ENCODE measurements around the gene SPATA20. TPM values are rescaled to one million over a fixed set of nuclear protein-coding genes. Genes with fewer than 3 reads are reported as not detected.

The SPATA20 gene
- polyA plus RNA-seq (48.1 and 53.5 TPM in 2 replicates), polyA minus RNA-seq (21.6 and 24.1 TPM in 2 replicates)

DNA sequence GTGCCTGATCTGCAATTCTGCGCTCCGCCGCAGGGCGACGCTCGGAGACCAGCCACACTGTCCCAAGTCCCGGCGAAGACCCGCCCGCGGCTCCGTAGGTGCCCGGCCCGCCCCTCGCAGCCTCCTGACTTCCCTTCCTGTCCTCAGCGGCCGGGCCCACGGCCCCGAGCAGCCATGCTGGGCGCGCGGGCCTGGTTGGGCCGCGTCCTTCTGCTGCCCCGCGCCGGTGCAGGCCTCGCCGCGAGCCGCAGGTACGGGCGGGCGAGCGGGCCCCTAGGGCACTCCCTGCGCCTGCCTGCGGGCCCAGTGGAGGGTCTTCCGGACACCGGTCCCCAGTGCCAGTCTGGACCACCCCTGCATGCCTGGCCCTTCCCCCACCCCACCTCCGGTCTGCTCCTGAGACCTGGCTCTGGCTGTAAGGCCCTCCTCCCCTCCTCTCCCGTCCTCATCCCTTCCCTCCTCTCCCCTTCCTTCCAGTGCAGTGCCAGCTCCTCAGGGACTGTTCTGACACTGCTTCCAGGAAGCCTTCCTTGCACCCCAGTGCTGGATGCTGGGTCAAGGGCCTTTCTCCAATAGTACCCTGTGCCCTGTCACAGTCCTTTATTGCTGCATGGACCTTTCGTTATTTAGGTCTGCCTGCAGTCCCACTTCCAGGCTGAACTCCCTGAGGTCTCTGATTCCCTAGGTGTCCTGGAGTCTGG, at the start of gene SPATA20:
SPATA20 (plus strand) TSS at position 140 of the 701 bp plus-strand sequence; CDS start at position 175, 35 bp downstream.
- H3K9ac ChIP-seq (ENCODE audit: low read length): peak within 1 kb of the TSS; percentile 63
- peak within 1 kb of the TSS; percentile 14 for H3K4me2 ChIP-seq (ENCODE audit: low read length)
- no peaks in the 10 kb centered on the region for H3F3A ChIP-seq (ENCODE audit: insufficient read depth, low read length, poor library complexity, severe bottlenecking)
- no peaks in the 10 kb centered on the region for H3K9me2 ChIP-seq (ENCODE audit: insufficient read depth, low read length)
- no peak within 1 kb of the TSS for H3K27ac ChIP-seq (ENCODE audit: low read length)
- no peaks in the 10 kb centered on the region for H3K27me3 ChIP-seq (ENCODE audit: insufficient read depth, low read depth, low read length)
- peak within 1 kb of the TSS; percentile 61 for H3K4me3 ChIP-seq (ENCODE audit: low read length)
- no peaks in the 10 kb centered on the region for H3K9me3 ChIP-seq (ENCODE audit: low read length)
- peak within 1 kb of the TSS; percentile 13 for H2AFZ ChIP-seq (ENCODE audit: low read depth, low read length)
- TF ChIP-seq TAF1 (IDR thresholded peaks at IDR 0.05; ENCODE audit: low read depth) (no peak), EP300 (conservative IDR thresholded peaks at IDR 0.05; ENCODE audit: poor library complexity, severe bottlenecking) (peak; percentile 51), MXI1 (conservative IDR thresholded peaks at IDR 0.05; ENCODE audit: poor library complexity, severe bottlenecking) (peak; percentile 55), POLR2AphosphoS5 (IDR thresholded peaks at IDR 0.05) (peak; percentile 30), EZH2 (IDR thresholded peaks at IDR 0.05; ENCODE audit: borderline replicate concordance, insufficient read depth, low read length, poor library complexity, severe bottlenecking) (no peak), SMC3 (conservative IDR thresholded peaks at IDR 0.05; ENCODE audit: poor library complexity) (peak; percentile 99), RAD21 (conservative IDR thresholded peaks at IDR 0.05) (peak; percentile 100)
- TF ChIP-seq, protein P1, sequence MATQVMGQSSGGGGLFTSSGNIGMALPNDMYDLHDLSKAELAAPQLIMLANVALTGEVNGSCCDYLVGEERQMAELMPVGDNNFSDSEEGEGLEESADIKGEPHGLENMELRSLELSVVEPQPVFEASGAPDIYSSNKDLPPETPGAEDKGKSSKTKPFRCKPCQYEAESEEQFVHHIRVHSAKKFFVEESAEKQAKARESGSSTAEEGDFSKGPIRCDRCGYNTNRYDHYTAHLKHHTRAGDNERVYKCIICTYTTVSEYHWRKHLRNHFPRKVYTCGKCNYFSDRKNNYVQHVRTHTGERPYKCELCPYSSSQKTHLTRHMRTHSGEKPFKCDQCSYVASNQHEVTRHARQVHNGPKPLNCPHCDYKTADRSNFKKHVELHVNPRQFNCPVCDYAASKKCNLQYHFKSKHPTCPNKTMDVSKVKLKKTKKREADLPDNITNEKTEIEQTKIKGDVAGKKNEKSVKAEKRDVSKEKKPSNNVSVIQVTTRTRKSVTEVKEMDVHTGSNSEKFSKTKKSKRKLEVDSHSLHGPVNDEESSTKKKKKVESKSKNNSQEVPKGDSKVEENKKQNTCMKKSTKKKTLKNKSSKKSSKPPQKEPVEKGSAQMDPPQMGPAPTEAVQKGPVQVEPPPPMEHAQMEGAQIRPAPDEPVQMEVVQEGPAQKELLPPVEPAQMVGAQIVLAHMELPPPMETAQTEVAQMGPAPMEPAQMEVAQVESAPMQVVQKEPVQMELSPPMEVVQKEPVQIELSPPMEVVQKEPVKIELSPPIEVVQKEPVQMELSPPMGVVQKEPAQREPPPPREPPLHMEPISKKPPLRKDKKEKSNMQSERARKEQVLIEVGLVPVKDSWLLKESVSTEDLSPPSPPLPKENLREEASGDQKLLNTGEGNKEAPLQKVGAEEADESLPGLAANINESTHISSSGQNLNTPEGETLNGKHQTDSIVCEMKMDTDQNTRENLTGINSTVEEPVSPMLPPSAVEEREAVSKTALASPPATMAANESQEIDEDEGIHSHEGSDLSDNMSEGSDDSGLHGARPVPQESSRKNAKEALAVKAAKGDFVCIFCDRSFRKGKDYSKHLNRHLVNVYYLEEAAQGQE (IDR thresholded peaks at IDR 0.05; ENCODE audit: borderline replicate concordance): no peak
- TF ChIP-seq, protein P2, sequence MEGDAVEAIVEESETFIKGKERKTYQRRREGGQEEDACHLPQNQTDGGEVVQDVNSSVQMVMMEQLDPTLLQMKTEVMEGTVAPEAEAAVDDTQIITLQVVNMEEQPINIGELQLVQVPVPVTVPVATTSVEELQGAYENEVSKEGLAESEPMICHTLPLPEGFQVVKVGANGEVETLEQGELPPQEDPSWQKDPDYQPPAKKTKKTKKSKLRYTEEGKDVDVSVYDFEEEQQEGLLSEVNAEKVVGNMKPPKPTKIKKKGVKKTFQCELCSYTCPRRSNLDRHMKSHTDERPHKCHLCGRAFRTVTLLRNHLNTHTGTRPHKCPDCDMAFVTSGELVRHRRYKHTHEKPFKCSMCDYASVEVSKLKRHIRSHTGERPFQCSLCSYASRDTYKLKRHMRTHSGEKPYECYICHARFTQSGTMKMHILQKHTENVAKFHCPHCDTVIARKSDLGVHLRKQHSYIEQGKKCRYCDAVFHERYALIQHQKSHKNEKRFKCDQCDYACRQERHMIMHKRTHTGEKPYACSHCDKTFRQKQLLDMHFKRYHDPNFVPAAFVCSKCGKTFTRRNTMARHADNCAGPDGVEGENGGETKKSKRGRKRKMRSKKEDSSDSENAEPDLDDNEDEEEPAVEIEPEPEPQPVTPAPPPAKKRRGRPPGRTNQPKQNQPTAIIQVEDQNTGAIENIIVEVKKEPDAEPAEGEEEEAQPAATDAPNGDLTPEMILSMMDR (IDR thresholded peaks at IDR 0.05; ENCODE audit: poor library complexity, severe bottlenecking): peak; percentile 99
- H4K20me1 ChIP-seq (ENCODE audit: insufficient read depth): no peaks in the 10 kb centered on the region
- no peaks in the 10 kb centered on the region for H3K79me2 ChIP-seq (replicated peaks; ENCODE audit: insufficient read depth, low read length)
- H3K36me3 ChIP-seq (ENCODE audit: insufficient read depth, low read length): no peaks in the 10 kb centered on the region

- TF ChIP-seq TAF1 (IDR thresholded peaks at IDR 0.05; ENCODE audit: low read depth): no peak
- TF ChIP-seq SMC3 (conservative IDR thresholded peaks at IDR 0.05; ENCODE audit: poor library complexity): no peak
- TF ChIP-seq, protein P1 (IDR thresholded peaks at IDR 0.05; ENCODE audit: borderline replicate concordance): no peak
- no peak for TF ChIP-seq POLR2AphosphoS5 (IDR thresholded peaks at IDR 0.05)
- TF ChIP-seq, protein P2 (IDR thresholded peaks at IDR 0.05; ENCODE audit: poor library complexity, severe bottlenecking): no peak
- TF ChIP-seq RAD21 (conservative IDR thresholded peaks at IDR 0.05): no peak
- TF ChIP-seq EP300 (conservative IDR thresholded peaks at IDR 0.05; ENCODE audit: poor library complexity, severe bottlenecking): no peak
- no peak for TF ChIP-seq EZH2 (IDR thresholded peaks at IDR 0.05; ENCODE audit: borderline replicate concordance, insufficient read depth, low read length, poor library complexity, severe bottlenecking)
- no peak for TF ChIP-seq MXI1 (conservative IDR thresholded peaks at IDR 0.05; ENCODE audit: poor library complexity, severe bottlenecking)
- no peak overlapping the region for H2AFZ ChIP-seq (ENCODE audit: low read depth, low read length)
- no peaks in the 10 kb centered on the region for H4K20me1 ChIP-seq (ENCODE audit: insufficient read depth)
Measured at GRCh38 chr17:50498021-50498874, 48.7 kb upstream of the SPATA20 start.

More at GRCh38 chr17:50498021-50498874, 48.7 kb upstream of the SPATA20 start:
- Histone ChIP-seq H3K4me2 (ENCODE audit: low read length) (no peak overlapping the region), H3K79me2 (replicated peaks; ENCODE audit: insufficient read depth, low read length) (no peaks in the 10 kb centered on the region), H3K27ac (ENCODE audit: low read length) (no peak overlapping the region), H3K9ac (ENCODE audit: low read length) (no peak overlapping the region), H3K36me3 (ENCODE audit: insufficient read depth, low read length) (no peaks in the 10 kb centered on the region), H3F3A (ENCODE audit: insufficient read depth, low read length, poor library complexity, severe bottlenecking) (no peaks in the 10 kb centered on the region), H3K9me2 (ENCODE audit: insufficient read depth, low read length) (no peaks in the 10 kb centered on the region), H3K27me3 (ENCODE audit: insufficient read depth, low read depth, low read length) (no peaks in the 10 kb centered on the region), H3K4me3 (ENCODE audit: low read length) (no peak overlapping the region), H3K9me3 (ENCODE audit: low read length) (no peaks in the 10 kb centered on the region)

All from neural cell (in vitro differentiated cells).